Kasumi-1 (cell line): ENCODE data around the gene PUM1.
"Not testable (repeated sequence)": the region's sequence is repeated elsewhere in the genome, so short reads cannot be mapped to it uniquely, and the experiment has no call there.

ENCODE experiments used
- DNase-seq, 2 experiments: peaks; one replicate each; lab custom pipeline; 2025; lab: John Stamatoyannopoulos, UW

Gene PUM1

DNA sequence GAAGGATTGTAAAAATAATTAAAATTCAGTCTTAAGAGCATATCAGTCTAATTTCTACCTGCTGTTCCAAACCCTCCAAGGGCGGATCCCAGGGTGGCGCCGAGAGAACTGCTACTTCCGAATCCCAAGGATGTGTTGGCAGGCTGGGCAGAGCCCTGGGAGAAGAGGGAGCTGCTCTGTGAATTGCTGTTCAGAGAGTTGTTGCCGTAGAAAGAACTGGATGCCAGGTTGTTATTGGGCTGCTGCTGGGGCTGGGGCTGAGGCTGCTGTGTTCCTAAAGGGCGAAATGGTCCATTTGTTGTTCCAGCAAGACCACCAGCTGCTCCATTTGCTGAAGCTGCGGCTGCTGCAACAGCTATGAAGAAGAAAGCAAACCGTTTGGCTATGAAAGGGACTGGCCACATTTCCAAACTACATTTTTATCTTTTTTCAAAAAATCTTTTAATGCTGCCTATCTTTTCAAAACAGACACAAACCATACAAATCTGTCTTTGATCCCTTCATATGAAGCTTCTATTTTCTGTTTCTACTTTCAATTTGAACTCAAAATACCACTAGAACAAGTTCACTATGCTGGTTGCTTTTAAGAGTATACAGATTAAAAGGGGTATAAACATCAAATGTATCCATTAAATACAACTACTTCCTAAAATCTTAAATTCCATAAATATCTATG is 99.5 kb downstream of the PUM1 start:
- DNase-seq = no peak

GRCh38 chr1:30964706-30965105 is 100.8 kb downstream of the PUM1 start:
- no peak for DNase-seq

DNA sequence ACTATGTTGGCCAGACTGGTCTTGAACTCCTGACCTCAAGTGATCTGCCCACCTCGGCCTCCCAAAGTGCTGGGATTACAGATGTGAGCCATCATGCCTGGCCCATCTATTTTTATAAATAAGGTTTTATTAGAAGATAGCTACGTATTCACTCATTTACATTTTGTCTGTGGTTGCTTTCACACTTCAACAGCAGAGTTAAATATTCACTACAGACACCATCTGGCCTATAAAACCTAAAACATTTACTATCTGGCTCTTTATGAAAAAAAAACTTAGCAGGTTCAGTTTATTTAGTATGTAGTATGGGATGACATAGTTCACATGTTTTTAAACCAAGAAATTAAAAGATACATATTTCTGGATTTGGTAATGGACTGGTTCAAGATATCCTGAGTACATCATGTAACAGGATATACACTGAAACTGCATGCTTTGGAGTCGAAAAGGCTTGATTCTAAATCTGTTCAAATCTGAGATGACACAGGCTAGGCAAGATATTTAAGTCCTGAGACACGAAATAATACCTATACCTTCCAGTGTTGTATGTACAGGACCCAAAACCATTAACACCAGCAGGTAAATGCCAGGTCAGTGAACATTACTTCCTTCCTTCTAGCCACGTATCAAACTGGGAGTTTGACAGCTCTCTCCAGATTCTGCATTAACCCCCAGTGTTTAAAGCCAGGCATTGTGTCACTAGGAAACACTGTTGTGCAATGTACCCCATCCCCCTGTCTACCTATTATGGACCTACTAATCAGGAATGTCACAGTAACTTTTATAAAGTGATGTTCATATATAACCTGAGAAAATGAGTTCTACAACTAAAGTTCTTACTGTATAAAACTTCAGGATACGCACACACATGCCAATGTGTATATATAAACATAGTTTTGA is 102.7 kb downstream of the PUM1 start:
- DNase-seq = no peak

DNA sequence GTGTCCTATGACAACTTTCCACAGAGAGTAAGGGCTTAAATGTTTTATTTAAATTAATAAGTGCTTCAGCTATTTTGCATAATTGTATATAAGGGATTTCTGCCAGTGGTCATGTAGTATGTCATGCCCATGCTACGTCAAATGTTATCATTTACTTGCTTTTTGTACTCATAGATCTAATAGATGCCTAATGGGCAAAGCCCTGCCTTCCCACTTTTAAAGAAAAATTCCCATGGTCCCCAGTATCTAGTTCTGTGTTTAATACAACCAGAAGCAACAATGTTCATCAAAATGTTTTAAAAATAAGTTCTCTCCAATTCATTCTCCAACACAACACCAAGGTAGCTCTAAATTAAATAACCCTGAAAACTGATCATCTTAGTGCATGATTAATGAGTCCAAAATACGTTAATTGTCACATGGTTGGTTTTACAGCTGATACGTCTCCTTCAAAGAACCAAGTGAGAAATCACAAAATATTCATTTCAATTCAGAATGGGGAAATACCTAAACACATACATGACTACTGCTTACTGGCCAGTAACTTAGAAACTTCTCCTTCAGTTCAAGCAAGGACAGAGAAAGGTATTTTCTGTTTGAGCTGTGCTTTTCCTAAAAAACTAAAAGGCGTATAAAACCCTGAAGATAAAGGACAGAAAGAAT is 107.8 kb downstream of the PUM1 start:
- DNase-seq = no peak

GRCh38 chr1:30955448-30956015 is 110.0 kb downstream of the PUM1 start:
- DNase-seq = no peak

DNA sequence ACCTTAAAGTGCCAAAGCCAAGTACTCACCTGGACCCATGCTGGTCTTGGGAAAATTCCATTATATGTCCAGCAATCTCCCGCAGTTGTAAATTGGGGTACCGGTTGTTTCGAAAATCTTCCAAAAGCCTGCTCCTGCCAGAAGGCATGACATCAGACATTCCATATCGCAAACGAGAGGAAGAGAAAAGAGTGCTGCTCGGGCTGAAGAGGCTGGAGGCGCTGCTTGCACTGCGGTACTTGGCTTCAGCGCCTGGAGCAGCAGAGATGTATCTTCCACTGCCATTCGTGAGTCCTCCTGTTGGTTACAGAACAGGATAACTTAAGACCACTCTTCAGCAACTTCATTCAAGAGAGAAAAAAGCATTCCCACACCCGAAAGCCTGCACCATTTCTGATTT is 111.8 kb downstream of the PUM1 start:
- no peak for DNase-seq

- DNase-seq = no peak
Measured at GRCh38 chr1:30952098-30952497, 113.4 kb downstream of the PUM1 start.

DNA sequence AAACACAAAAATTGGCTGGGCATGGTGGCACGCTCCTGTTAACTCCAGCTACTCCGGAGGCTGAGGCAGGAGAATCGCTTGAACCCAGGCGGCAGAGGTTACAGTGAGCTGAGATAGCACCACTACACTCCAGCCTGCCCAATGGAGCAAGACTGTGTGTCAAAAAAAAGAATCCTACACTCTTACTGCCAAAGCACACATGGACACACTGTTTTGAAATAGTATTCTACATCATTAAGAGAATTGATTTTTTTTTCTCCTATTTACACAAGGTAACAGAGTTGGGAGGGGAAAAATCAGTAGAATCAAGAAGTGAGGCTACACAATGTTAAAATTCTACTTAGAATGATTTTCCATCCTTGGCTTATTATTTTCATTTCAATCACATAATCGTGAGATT is 114.8 kb downstream of the PUM1 start:
- DNase-seq = no peak

- DNase-seq = no peak
Measured at GRCh38 chr1:30950053-30950452, 115.5 kb downstream of the PUM1 start.

- not testable (repeated sequence) for DNase-seq
Measured at GRCh38 chr1:30949487-30949838, 116.1 kb downstream of the PUM1 start.

DNA sequence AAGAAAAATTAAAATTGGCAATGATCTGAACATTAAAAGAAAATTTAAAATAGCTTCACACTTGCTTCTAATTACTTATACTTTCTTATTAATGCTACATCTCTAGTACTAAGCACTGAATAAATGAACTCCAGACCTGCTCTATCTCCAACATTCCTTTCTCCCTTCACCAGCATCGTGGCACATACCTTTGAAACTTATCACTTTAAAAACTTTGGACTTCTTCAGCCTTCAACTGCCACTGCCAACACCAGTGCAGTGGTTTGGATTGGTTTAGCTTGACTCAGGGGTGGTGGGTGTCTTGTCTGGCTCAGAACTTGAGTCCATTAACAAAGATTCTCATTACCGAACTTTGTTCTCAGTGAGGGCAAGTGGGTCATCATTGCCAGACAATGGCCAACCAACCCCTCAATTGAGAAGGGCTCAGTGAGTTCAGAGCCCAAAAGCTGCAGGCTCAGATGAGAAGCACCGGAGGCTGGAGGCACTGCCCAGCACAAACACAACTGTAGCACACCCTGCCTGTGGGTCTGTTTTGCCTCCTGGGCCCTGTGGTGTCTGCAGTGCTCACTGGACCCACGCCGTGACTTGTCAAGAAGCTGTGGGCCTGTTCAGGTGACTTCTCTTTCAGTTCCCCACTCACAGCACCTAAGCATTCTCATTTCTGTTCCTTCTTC is 116.6 kb downstream of the PUM1 start:
- DNase-seq = not testable (repeated sequence)

GRCh38 chr1:30948278-30948677 is 117.2 kb downstream of the PUM1 start:
- no peak for DNase-seq

DNA sequence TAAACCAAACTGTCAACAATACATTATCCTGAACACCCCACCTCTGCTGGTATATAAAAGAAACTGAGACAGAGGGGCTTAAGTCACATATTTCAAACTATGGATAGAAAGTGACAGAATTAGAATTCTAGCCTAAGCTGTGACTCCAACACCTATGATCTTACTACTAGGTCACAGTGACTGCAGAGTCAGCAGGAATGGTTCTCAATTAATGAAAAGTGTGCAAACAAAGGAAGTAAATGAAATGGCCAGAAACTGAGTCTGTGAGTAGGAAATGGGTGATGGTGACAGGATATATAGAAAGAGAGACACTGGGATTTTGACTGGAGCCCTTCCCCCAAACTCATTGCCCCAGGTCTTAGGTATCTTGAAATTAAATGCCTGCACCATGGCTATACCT is 118.3 kb downstream of the PUM1 start:
- DNase-seq = no peak

DNA sequence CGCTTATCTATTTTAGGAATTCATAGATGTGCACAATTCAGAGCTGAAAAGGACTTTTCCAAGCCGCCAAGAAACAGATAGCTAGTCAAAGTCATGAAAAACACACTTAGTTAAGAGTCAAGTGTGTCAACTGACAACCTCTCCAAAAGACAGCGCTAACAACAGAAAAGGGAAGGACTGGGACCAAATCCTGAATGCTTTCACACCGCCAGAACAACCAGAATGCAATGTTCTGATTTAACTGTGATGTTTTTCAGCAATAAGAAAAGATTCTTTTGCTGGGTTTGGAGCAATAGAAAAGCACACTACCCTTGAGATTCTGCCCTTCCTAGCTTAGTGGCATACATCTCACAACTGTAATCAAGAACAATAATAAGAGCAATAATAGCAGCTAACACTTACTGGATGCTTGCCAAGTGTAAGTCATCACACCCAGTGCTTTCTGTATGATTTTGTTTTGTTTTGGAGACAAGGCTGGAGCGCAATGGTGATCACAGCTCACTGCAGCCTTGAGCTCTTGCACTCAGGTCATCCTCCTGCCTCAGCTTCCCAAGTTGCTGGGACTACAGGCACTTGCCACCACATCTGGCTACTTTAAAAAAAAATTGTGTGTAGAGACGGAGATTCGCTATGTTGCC is 123.1 kb downstream of the PUM1 start:
- no peak for DNase-seq

DNA sequence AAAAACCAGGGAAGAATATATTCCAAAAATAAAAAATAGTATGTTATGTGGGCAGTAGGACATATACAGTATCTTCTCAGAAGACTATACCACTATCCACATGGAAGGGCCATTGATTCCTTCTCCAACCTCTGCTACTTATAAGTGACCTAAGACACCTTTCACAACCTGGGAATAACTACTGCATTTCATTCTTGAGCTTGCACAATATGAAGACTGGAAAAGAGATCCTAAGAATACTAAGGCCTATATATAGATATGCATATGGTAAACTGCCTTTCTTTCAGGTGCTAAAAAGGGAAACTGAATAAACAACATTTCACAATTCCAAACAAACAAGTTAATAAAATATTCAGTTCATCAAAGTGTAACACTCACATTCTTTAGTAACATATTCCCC is 125.0 kb downstream of the PUM1 start:
- DNase-seq = no peak

DNA sequence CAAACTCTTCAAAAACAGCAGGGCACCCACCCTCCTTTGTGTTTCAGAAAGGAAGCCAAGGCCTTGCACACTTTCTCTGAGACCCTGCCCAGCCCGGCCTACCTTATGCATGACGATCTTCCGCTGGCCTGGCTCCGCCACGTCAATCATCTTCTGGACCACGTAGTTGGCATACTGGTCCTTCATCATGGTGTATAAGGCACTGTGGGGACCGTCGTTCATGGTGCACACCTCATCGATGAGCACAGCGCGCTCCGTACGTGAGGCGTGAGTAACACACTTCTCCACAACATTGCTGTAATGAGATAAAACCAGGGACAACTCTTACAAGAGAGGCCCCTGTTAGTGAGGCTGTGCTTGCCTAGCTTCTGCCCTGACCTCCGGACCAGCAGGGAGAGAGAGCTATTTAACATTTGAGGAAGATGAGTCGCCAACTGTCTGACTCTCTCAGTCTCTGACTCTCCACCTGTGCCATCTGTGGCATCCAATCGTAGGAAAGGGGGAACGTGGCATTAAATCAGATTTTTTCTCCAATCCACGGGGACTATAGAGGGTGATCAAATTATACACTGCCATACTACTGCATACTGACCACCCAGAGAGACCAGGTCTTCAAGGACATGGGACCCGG is 128.9 kb downstream of the PUM1 start:
- DNase-seq = no peak

- not testable (repeated sequence) for DNase-seq
Measured at GRCh38 chr1:30935758-30936157, 129.8 kb downstream of the PUM1 start.

GRCh38 chr1:30934613-30935012 is 130.9 kb downstream of the PUM1 start:
- DNase-seq = no peak

GRCh38 chr1:30933874-30934252 is 131.7 kb downstream of the PUM1 start:
- DNase-seq = no peak

GRCh38 chr1:30930631-30931173 is 134.8 kb downstream of the PUM1 start:
- no peak for DNase-seq
